GM12801 (cell line): ENCODE measurements around the gene DNAH6.

Source experiments
- TF ChIP-seq, protein P1 (sequence below): IDR thresholded peaks from one replicate; pipeline ENCODE4 v1.5.1; 2011; ENCODE audit warnings: control low read depth; ENCODE audit not compliant: insufficient read length; ENCODE audit errors: extremely low read depth

DNAH6 gene

DNA sequence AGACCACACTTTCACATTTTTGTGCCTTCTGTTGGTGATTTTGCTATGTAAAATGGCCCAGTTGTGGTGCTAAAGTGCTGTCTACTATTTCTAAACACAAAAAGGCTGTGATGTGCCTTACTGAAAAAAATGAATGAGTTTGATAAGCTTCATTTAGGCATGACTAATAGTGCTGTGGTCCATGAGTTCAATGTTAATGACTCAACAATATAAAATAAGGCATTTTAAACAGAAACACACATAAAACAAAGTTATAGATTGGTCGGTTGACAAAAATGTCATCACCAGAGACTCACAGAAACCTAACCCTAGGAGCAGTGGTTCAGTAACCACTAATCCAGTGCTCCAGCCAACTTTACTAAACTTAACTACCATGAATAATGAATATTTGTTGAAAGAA lies 160.0 kb downstream of the DNAH6 start:
- TF ChIP-seq, protein P1, sequence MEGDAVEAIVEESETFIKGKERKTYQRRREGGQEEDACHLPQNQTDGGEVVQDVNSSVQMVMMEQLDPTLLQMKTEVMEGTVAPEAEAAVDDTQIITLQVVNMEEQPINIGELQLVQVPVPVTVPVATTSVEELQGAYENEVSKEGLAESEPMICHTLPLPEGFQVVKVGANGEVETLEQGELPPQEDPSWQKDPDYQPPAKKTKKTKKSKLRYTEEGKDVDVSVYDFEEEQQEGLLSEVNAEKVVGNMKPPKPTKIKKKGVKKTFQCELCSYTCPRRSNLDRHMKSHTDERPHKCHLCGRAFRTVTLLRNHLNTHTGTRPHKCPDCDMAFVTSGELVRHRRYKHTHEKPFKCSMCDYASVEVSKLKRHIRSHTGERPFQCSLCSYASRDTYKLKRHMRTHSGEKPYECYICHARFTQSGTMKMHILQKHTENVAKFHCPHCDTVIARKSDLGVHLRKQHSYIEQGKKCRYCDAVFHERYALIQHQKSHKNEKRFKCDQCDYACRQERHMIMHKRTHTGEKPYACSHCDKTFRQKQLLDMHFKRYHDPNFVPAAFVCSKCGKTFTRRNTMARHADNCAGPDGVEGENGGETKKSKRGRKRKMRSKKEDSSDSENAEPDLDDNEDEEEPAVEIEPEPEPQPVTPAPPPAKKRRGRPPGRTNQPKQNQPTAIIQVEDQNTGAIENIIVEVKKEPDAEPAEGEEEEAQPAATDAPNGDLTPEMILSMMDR = no peak

DNA sequence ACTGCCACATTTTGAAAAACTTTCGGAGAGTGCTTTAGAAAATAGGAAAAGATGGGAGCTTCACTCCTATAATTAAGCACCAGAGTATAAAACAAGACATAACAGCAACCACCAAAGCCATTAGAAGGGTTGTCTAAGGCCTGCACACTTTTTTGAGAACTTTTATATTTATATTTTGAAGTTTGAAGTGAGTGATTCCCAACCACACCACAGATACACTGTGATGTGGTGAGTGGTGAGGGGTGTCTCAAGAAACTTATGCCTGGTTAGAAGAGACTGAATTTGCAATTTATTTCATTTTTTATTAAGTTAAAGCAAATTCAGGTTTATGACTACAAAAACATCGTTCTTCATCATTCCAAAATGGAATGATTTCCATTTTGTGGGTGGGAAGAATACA lies 161.9 kb downstream of the DNAH6 start:
- TF ChIP-seq, protein P1 = no peak

DNA sequence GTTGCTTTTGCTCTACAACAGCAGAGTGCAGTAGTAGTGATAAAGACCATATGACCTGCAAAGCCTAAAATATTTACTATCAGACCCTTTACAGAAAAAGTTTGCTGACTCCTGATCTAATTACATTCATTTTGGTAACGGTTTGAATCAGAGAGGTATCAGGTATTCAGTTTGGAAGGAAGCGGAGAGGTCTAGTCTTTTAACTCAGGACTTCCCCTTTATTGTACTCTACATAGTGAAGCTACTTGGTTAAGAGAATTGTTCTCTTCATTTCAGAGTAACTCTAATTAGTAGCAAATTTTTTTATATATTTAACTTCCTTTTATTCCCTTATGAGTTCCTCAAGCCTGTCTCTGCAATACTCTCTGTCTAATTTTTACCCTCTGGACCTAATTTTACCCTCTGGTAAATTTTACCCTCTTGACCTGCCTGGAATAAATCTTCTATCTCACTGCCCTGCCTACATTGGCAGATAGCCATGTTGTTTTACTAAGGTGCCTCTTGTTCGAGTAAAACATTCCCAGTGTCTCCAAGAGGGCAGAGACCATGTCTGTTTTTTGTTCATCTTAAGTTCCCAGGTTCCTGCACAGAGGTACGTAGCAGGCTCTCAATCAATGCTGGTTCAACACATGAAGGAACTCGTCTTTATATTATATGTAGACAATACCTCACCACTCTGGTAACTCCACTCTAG lies 170.6 kb downstream of the DNAH6 start:
- TF ChIP-seq, protein P1 = no peak

DNA sequence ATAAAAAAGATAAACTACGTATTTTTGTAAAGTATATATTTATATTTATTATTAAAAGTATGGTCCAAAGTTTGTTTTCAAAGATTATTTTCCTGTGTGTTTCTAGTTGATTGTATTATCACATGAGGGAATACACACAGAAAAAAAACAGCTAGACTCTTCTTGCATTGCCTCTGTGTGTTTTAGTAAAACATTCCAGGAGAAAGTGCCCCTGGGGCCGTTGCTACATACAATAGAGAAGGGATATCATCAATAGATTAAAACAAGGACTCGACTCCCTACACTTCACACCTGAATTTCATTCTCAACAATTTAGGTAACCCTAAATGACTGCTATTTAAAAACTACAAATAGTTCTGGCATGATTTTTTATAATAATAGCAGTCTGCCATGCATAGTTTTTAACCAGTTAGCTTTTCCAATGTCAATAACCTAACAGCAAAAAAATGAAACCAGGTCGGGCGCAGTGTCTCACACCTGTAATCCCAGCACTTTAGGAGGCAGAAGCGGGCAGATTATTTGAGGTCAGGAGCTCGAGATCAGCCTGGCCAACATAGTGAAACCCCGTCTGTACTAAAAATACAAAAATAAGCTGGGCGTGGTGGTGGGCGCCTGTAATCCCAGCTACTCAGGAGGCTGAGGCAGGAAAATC lies 171.3 kb downstream of the DNAH6 start:
- TF ChIP-seq, protein P1 = no peak

DNA sequence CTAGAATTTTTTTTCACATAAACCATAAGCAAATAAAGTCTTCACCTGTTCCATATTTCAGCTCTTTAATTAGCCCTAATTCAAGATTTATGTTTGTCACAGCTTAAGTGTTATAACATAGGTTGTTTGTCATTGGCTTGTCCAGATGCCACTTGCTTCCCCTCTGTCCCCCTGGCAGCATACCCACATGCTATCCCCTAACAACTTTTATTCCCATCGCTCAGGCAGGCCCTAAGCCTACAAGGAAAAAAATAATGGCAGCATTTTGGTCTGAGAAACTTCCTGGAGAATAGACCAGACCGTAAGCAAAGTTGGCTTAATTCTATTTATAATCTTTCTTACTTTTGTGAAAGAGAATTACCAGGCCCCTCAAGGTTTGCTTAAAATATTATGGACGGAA lies 173.9 kb downstream of the DNAH6 start:
- TF ChIP-seq, protein P1 = no peak

DNA sequence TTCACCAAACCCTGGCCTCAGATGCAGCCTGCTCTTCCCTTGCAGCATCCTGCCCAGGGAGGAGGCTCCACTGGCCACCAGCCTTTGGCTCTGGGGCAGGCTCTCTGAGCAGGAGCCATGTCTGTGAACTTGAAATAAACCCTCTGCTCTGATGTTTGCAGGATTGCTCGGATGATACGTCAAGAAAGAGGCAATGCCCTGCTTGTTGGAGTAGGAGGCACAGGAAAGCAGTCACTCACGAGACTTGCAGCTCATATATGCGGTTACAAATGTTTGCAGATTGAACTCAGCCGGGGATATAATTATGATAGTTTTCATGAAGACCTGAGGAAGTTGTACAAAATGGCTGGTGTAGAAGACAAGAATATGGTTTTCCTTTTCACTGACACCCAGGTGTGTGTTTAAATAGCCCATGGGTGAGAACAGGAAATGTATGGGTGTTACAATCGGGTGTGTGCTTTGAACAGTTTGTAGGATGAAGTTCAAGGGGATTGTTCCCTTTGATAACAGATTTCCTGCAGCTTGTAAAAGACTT lies 177.9 kb downstream of the DNAH6 start:
- TF ChIP-seq, protein P1 = no peak

DNA sequence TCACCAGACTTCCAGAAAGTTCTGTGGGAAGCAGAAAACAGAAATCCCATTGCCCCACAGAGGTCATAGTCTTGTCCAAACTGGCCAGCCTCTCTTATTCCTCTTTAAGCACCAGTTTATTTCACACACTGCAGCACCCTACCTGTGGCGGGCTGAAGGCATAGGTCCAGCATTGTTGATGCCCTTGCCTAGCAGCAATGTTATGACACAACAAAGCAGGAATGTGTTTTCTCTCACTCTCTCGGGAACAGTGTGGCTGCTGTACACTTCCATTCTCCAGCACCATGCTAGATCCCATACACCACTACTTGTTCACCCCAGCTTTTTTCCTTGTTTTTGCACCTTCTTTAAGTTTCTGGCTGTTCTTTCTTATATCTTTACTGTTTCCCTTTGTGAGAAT lies 181.6 kb downstream of the DNAH6 start:
- TF ChIP-seq, protein P1 = no peak
